Neutrophil (primary cell): Measurements from ENCODE around the gene MALRD1.

Experiments
- H3K27ac ChIP-seq: fragments of 200-600 bp; sonication (generic); 2 replicates; pipeline ENCODE4 v1.5.1; 2016; ENCODE audit warnings: mild to moderate bottlenecking, moderate library complexity
- H3K27me3 ChIP-seq: fragments of 200-600 bp; sonication (generic); 2 replicates; pipeline ENCODE4 v1.6.0; 2016; ENCODE audit warnings: mild to moderate bottlenecking
- H3K36me3 ChIP-seq: fragments of 200-600 bp; sonication (generic); 2 replicates; pipeline ENCODE4 v1.5.1; 2017
- H3K4me1 ChIP-seq, 2 experiments: fragments of 200-600 bp in 1 of 2; sonication (generic) in 1 of 2; 1 replicate in 1 of 2; 2 replicates in 1 of 2; pipeline versions ENCODE4 v1.5.1 to v1.6.1; 2013 to 2016; ENCODE audit warnings: low read depth in 1 of 2, low read length in 1 of 2, mild to moderate bottlenecking in 1 of 2, moderate library complexity in 1 of 2; ENCODE audit not compliant: control insufficient read depth in 1 of 2, insufficient read depth in 1 of 2
- H3K4me3 ChIP-seq, 2 experiments: fragments of 200-600 bp in 1 of 2; sonication (generic) in 1 of 2; 1 replicate in 1 of 2; 2 replicates in 1 of 2; pipeline ENCODE4 v1.5.1; 2013 to 2016; ENCODE audit warnings: low read depth in 1 of 2, low read length in 1 of 2, mild to moderate bottlenecking in 1 of 2, moderate library complexity in 1 of 2
- H3K9me3 ChIP-seq: fragments of 200-600 bp; sonication (generic); 2 replicates; pipeline ENCODE4 v1.5.1; 2016
- CTCF ChIP-seq: fragments of 200-600 bp; sonication (generic); IDR thresholded peaks from 2 replicates; pipeline ENCODE4 v1.5.1; 2016; ENCODE audit warnings: antibody characterized with exemption

The MALRD1 gene

GRCh38 chr10:19421674-19422073 is 373.1 kb downstream of the MALRD1 start:
- no peak for TF ChIP-seq CTCF
- no peaks in the 10 kb centered on the region for H3K36me3 ChIP-seq

GRCh38 chr10:19426034-19426433 is 377.4 kb downstream of the MALRD1 start:
- Histone ChIP-seq H3K27ac (no peak overlapping the region), H3K27me3 (no peaks in the 10 kb centered on the region), H3K4me3 (no peak overlapping the region), H3K36me3 (no peaks in the 10 kb centered on the region), H3K4me1 (no peaks in the 10 kb centered on the region), H3K9me3 (no peaks in the 10 kb centered on the region)
- TF ChIP-seq CTCF, result no peak

More at GRCh38 chr10:19421674-19422073, 373.1 kb downstream of the MALRD1 start:
- Histone ChIP-seq H3K27ac (no peak overlapping the region), H3K9me3 (no peaks in the 10 kb centered on the region), H3K27me3 (no peaks in the 10 kb centered on the region), H3K4me1 (no peaks in the 10 kb centered on the region), H3K4me3 (no peak overlapping the region)

GRCh38 chr10:19431622-19432351 is 383.2 kb downstream of the MALRD1 start:
- Histone ChIP-seq H3K4me3 (no peak overlapping the region), H3K27me3 (no peaks in the 10 kb centered on the region), H3K9me3 (no peaks in the 10 kb centered on the region), H3K36me3 (no peaks in the 10 kb centered on the region), H3K27ac (no peak overlapping the region), H3K4me1 (no peaks in the 10 kb centered on the region)
- TF ChIP-seq CTCF, result no peak

- H3K4me1 ChIP-seq, result no peaks in the 10 kb centered on the region
- TF ChIP-seq CTCF, result no peak
- H3K27ac ChIP-seq, result no peak overlapping the region
- H3K9me3 ChIP-seq, result no peaks in the 10 kb centered on the region
- no peaks in the 10 kb centered on the region for H3K27me3 ChIP-seq
- H3K36me3 ChIP-seq, result no peaks in the 10 kb centered on the region
- no peak overlapping the region for H3K4me3 ChIP-seq
Measured at GRCh38 chr10:19449860-19450259, 401.3 kb downstream of the MALRD1 start.

- no peaks in the 10 kb centered on the region for H3K4me1 ChIP-seq
- no peaks in the 10 kb centered on the region for H3K9me3 ChIP-seq
- H3K4me3 ChIP-seq, result no peak overlapping the region
- H3K36me3 ChIP-seq, result no peaks in the 10 kb centered on the region
- no peaks in the 10 kb centered on the region for H3K27me3 ChIP-seq
- no peak for TF ChIP-seq CTCF
- no peak overlapping the region for H3K27ac ChIP-seq
Measured at GRCh38 chr10:19451356-19451755, 402.8 kb downstream of the MALRD1 start.
